ENCODE results near the gene RUSC1.
"Not testable (repeated sequence)": the region's sequence is repeated elsewhere in the genome, so short reads cannot be mapped to it uniquely, and the experiment has no call there.

Gene RUSC1, protein sequence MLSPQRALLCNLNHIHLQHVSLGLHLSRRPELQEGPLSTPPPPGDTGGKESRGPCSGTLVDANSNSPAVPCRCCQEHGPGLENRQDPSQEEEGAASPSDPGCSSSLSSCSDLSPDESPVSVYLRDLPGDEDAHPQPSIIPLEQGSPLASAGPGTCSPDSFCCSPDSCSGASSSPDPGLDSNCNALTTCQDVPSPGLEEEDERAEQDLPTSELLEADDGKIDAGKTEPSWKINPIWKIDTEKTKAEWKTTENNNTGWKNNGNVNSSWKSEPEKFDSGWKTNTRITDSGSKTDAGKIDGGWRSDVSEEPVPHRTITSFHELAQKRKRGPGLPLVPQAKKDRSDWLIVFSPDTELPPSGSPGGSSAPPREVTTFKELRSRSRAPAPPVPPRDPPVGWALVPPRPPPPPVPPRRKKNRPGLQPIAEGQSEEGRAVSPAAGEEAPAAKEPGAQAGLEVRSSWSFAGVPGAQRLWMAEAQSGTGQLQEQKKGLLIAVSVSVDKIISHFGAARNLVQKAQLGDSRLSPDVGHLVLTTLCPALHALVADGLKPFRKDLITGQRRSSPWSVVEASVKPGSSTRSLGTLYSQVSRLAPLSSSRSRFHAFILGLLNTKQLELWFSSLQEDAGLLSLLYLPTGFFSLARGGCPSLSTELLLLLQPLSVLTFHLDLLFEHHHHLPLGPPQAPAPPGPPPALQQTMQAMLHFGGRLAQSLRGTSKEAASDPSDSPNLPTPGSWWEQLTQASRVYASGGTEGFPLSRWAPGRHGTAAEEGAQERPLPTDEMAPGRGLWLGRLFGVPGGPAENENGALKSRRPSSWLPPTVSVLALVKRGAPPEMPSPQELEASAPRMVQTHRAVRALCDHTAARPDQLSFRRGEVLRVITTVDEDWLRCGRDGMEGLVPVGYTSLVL

DNA sequence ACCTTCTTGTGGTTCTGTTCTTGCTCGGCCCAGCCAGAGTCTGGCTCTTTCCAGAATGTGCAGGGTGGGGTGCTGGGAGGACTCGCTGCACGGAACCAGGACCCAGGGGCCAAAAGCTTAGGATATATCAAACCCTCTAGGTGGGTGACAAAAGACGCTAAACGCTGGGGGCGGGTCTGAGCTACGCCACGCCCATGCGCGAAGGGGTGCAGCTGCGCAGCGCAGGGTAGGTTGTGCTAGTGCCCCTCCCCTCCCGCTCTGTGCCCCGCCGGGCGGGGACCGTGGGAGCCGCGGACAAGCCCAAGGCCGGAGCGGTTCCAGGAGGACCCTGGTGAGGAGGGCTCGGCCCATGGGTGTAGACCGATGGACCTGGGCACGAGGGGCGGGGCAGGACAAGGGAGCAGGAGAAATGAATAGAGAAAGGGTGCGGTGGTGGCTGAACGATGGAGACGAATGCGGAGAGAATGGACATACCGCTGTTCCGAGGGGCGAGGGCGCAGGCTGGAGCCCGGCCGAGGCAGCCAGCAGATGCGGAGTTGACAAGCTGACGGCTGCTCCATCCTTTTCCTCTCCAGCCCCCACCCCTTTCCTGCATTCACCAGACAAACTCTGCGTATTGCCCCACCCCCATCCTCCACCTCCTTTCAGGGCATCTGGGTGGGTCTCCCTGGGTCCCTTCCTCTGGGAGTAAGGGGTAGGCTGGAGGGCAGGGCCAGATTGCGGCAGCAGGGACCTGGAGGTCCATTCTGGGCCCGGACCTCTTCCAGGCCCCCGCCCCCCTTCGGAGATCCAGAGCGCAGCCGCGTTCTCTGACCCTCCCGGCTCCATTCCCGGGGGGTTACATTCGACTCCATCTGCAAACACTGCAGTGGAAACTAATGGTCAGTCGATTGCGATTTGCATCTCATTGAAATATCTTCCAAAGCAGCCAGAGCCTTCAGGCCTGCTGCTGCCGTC is at the start of gene RUSC1:
Gene RUSC1, plus strand, starts transcription at position 234 of the 957 bp plus-strand sequence. CDS start 880 bp downstream, outside the sequence.
- no peak for DNase-seq

DNA sequence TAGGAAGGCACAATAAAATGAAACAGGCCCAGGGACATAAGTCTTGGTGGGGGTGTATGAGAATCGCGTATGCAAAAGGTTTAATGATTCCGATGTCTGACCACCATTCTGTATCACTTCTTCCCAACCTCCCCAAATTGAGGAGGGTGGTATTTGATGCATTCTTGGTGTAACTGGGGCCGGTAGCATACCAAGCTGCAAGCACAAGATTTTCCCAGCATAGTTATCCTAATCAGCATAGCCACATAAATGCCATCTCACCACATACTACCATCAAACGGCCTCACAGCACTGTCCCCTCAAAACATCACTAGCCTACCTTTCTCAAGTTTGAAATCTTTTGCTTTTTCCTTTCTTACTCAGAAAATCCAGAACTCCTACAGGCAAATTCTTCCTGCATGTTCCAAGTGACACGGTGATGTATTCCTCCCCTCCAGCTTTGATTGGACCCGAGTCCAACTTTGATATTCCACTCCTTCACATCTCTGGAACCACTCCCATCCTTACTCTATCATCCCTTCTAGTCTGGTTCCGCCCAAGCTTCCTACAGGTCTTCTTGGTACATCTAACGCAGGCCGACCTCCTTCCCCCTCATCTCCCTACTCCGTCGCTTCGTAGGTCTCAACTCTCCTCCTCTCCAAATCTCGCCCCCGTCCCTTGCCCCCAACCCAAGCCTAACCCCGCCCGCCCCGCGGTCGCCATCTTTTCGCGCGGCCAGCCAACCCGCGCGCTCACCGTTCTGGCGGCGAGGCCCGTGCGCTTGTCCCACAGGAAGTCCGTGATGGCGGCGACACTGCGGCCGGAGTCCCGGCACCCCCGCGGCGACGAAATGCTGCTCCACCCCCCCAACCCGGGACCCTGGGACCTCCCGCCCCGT is 48.0 kb upstream of the RUSC1 start:
- DNase-seq: peak; percentile 62

DNA sequence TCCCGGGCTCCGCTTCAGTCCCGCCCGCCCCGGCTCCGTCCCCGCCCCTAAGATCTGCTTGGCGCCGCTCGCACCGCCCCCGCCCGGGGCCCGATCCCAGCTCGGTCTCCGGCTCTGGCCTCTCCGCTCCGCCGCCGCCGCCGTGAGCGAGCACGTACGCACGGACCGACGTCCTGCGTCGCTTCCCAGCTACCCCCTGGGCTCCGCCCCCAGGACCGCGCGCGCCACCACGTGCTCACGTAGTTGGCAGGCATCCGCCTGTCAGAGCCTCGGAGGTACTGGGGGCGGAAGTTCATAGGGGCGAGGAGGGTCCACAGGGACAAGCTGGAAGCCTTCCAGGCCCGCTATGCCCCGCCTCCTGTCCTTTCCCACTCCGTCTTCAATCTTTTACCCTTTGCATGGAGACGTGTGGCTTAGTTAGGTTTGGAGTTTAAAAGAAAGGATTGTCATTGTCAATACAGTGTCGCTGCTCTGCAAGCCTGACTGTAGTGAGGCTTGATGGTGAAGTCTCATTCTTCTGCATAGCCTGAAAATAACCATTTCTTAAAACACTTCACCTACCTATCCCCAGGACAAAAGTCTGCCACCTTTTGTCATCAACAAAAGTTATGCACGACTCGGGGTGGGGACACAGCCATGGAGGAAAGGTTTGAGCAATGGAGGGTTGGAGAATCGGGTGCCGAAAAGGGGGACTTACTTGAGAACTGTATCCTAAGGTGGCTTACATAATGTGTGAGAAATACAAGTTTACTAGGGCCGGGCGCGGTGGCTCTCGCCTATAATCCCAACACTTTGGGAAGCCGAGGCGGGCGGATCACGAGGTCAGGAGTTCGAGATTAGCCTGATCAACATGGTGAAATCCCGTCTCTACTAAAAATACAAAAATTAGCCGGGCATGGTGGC is 47.1 kb upstream of the RUSC1 start, which contains the start of gene CLK2:
Gene CLK2, minus strand, starts transcription at position 162 of the 903 bp plus-strand sequence. CDS start 2,527 bp downstream, outside the sequence.
- DNase-seq: peak; percentile 90

DNA sequence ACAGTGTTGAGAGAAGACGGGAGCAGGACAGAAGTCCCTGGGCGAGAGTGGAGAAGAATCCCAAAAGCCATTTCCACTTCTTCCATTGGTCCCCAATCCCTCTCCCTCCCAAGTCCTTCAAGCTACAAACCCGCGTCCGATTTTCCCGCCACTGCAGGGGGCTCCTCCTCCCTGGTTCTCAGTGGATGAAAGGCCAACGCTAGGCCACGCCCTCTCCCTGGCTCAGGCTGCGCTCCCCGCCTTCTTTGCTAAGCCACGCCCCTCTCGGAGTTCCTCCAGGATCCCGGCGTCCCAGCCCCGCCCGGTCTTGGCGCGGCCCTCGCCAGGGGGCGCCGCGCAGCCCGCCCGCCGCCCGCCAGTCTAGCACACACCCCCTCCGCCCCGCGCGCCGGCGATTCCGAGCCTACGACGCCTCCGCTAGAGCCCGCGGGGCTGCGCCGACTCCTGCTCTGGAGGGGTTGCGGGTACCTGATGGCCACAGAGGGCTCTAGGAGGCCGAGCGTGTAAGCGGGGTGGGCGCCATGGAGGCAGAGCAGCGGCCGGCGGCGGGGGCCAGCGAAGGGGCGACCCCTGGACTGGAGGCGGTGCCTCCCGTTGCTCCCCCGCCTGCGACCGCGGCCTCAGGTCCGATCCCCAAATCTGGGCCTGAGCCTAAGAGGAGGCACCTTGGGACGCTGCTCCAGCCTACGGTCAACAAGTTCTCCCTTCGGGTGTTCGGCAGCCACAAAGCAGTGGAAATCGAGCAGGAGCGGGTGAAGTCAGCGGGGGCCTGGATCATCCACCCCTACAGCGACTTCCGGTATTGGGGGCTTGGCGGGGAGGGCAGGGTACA is 43.4 kb upstream of the RUSC1 start, which contains the start of gene HCN3:
Gene HCN3, plus strand, starts transcription at position 394 of the 832 bp plus-strand sequence. Its CDS starts 128 bp downstream, at position 522.
- DNase-seq: peak; percentile 87

DNA sequence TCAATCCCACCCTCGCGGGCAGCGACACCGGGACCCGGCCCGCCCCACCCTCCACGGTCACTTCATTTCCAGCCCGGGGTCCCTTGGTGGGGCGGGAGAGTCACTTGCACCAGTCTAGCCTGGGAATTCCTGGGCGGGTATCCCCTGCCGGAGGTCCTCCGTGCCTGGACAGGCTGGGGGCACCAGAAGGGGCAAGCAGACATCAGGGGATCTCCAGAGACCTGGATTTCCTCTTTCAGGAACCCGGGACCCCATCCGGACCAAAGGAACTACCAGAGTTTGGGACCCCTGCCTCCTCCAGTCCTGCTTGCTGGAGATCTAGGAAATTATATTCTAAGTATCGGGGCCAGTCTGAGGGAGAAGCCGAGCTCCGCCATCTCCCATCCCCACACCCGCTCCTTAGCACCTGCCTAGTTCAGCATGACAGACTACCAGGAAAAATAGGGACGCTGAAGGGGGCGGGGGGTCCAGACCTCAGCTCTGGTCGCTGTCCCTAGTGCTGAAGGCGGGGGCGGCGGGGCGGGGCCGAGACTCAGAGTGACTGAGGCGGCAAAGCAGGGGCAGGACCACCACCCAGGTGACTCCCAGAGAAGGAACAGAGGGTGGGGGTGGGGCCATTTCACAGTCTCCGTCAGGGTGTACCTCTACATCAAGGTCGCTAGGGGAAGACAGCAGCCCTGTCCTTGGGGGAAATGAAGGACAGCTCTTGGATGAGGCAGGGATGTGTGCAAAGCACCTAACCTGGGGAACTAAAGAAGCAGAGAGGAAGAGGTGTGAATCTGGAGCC is 42.6 kb upstream of the RUSC1 start:
- DNase-seq: no peak

DNA sequence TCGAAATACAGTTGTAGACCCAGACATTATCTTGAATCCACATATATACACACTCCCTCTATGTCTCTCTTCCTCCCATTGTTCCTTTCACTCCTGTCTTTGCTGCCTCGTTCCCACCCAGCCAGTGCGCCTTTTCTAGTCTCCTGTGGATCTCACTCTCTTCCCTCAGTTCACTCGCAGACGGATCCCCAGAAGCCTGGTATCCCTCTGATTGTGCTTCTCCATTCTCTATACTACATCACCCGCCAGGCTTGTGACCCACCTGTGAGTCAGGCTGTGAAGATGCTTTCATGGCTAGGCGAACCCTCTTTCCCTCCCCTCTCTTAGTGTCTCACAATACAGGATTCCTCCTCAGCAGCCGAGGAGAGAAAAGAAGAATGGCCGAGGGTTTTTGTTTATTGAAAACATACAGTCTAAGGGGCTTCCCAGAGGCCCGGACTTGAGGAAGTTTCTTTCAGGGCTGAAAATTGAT is 42.0 kb upstream of the RUSC1 start:
- DNase-seq: no peak

DNA sequence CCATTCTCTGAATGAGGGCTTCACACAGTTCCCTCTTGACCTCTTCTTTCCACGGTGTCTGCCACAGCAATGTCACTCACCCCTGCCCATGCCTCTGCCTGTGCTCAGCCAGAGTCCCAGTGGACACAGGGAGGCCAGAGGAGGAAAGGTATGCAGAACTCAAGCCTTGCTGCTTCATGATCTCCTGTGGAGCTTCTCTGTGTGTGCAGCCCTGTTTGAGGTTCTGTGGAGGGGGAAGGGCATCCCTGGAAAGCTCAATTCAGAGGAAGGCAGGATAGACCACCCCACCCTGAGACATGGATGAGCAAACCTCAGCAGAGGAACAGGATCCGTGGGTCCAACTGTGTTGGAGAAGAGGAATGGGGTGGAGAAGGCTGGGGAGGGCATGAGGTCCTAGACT is 41.4 kb upstream of the RUSC1 start:
- DNase-seq: no peak

DNA sequence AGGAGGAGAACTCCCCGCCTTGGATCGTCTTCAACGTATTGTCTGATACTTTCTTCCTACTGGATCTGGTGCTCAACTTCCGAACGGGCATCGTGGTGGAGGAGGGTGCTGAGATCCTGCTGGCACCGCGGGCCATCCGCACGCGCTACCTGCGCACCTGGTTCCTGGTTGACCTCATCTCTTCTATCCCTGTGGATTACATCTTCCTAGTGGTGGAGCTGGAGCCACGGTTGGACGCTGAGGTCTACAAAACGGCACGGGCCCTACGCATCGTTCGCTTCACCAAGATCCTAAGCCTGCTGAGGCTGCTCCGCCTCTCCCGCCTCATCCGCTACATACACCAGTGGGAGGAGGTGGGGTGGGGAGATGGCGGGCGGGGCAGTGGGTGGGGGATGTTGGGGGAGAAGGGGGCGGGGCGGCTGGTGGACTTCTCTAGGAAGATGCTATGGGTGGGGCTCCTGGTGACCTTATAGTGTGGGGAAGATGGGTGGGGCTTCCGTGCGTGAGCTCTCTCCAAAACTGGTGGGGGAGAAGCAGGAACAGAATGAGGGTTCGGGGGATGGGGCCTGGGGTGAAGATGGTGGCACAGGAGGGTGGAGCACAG is 38.1 kb upstream of the RUSC1 start:
- DNase-seq: no peak

DNA sequence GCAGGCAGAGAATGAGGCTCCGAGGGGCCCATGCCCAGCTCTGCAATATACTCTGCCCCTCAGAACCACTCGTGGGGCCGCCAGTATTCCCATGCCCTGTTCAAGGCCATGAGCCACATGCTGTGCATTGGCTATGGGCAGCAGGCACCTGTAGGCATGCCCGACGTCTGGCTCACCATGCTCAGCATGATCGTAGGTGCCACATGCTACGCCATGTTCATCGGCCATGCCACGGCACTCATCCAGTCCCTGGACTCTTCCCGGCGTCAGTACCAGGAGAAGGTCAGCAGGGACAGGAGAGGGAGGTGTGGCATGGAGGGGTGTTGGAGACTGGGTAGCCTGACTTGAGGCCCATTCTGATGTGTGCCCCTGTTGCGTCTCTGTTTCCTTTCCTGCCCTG is 36.2 kb upstream of the RUSC1 start:
- DNase-seq: no peak

DNA sequence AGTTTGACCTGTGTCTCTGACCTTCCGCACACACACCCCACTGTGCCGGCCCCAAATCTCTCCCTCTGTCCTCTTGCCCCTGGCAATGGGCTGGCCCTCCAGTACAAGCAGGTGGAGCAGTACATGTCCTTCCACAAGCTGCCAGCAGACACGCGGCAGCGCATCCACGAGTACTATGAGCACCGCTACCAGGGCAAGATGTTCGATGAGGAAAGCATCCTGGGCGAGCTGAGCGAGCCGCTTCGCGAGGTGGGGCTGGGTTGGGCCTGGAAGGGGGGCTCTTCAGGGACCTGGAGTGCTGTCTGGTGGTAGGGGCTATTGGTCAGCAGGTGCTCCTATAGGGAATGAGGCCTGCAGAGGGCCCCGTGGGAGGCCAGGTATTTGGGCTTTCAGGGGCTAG is 35.6 kb upstream of the RUSC1 start:
- no peak for DNase-seq

DNA sequence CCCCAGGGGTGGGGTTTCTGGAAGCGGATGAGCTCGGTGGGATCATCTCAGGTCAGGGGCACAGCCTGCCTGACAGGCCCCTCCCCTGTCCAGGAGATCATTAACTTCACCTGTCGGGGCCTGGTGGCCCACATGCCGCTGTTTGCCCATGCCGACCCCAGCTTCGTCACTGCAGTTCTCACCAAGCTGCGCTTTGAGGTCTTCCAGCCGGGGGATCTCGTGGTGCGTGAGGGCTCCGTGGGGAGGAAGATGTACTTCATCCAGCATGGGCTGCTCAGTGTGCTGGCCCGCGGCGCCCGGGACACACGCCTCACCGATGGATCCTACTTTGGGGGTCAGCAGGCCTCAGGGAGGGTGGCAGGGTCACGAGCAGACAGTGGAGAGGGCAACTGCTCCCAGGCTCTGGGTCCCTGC is 35.1 kb upstream of the RUSC1 start:
- DNase-seq: no peak

DNA sequence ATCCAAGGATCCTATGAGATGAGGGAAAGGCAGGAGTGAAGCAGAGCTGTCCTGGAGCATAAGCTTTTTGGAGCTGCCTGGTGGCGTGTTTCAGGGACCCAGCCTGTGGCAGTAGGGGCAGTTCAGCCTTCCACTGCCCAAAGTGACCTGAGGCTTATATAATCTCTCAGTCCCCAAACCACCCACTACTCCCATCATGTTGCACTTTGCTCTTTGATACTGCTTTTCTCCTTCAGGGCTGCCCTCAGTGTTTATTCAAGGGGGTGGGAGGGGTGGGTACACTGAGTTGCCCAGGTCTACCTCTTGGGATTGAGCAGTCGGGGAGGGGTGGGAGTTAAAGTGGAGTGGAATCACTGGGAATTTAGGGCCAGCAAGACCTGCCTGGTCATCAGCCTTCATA is 34.1 kb upstream of the RUSC1 start:
- no peak for DNase-seq

DNA sequence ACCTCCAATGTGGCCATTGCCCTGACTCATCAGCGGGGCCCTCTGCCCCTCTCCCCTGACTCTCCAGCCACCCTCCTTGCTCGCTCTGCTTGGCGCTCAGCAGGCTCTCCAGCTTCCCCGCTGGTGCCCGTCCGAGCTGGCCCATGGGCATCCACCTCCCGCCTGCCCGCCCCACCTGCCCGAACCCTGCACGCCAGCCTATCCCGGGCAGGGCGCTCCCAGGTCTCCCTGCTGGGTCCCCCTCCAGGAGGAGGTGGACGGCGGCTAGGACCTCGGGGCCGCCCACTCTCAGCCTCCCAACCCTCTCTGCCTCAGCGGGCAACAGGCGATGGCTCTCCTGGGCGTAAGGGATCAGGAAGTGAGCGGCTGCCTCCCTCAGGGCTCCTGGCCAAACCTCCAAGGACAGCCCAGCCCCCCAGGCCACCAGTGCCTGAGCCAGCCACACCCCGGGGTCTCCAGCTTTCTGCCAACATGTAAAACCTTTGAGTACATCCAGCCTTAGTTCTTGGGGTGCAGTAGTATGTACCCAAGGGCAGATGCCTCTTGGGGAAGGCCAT is 32.6 kb upstream of the RUSC1 start:
- no peak for DNase-seq

DNA sequence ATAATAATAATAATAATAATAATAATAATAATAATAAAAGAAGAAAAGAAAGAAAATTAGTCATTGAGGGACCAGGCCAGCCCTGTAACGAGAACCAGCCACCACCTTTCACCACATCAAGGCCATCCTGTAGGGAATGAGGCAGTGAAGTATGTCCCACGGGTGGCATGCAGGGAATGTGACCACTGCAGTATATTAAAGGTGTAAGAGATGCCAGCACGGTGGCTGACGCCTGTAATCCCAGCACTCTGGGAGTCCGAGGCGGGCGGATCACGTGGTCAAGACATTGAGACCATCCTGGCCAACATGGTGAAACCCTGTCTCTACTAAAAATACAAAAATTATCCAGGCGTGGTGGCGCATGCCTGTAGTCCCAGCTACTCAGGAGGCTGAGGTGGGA is 29.7 kb upstream of the RUSC1 start:
- DNase-seq: not testable (repeated sequence)

DNA sequence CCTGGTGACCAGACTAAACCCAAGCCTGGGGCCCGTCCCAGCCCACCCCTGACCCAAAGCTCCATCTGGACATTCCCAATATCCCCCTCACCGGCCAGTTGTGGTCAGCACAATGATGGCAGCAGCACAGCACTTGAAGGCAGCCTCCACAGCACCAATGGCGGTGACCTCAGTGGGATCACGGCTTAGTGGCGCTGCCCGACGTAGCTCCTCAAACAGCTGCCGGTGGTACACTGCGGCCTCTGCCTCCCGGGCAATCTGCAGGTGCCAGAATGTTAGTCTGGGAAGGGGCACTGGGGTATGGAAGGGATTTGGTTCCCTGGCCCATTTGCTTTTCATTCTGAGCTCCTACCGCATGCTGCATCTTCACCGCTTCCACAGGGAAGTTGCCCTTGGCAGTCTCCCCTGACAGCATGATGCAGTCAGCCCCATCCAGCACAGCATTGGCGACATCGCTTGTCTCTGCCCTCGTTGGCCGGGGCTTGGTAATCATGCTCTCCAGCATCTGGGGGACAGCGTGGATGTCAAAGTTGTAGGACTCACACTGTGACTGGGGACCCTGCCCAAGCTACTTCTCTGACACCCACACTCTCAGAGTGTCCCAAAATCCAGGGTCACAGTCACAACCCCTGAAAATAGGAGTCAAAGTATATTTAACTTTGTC is 27.5 kb upstream of the RUSC1 start:
- no peak for DNase-seq

DNA sequence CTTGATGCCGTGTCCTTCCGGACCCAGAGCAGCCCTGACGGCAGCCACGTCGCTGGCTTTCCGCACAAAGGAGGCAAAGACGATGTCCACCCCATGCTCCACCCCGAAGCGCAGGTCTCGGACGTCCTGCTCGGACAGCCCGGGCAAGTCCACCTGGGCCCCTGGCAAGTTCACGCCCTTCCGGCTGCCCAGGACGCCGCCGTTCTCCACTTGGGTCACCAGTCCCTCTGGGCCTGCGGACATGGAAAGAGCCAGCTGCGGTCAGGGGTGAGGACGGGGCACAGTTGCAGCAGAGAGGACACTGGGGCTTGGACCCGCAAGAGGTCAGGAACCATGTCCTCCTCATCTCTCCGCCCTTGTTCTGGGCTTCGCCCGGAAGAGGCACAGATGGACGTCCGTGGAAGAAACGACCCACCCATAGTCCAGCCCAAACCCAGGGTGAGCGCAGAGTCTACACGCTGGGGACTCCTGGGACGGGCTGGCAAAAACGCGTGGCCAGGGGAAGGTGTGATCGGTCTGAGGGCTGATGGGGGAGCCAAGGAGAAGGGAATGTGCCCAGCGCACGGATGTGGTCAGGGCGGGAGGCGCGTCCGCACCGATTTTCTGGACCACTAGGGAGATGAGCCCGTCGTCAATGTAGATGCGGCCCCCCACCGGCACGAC is 26.0 kb upstream of the RUSC1 start:
- no peak for DNase-seq
